HEK293 (cell line): ENCODE measurements around the gene THSD4.

ENCODE experiments used
- CTCF ChIA-PET: fragments of 350-600 bp; formaldehyde crosslinking; extraction: SDS; loops from one replicate; lab custom pipeline; 2021; ENCODE audit warnings: antibody characterized with exemption; lab: Yijun Ruan, JAX
- POLR2A ChIA-PET: fragments of 300-600 bp; formaldehyde crosslinking; extraction: SDS; loops from one replicate; lab custom pipeline; 2020; ENCODE audit warnings: antibody characterized with exemption, inconsistent platforms; lab: Yijun Ruan, JAX
- H3K27ac ChIP-seq: fragments of 200-500 bp; sonication (Bioruptor generic); 2 replicates; pipeline ENCODE4 v1.5.1; 2014; ENCODE audit warnings: low read depth, low read length, control low read depth, inconsistent platforms; ENCODE audit errors: extremely low read depth
- H3K36me3 ChIP-seq, 2 experiments: fragments of 200-500 bp in 1 of 2; sonication (Bioruptor generic) in 1 of 2; 1 replicate in 1 of 2; 2 replicates in 1 of 2; pipeline ENCODE4 v1.5.1; 2014 to 2017; ENCODE audit warnings: inconsistent platforms in 2 of 2, low read length in 2 of 2; ENCODE audit not compliant: control insufficient read depth in 2 of 2, insufficient read depth in 1 of 2
- H3K4me1 ChIP-seq: fragments of 200-500 bp; sonication (Bioruptor generic); 2 replicates; pipeline ENCODE4 v1.5.1; 2014; ENCODE audit warnings: mild to moderate bottlenecking, low read length, inconsistent platforms; ENCODE audit not compliant: control insufficient read depth, insufficient read depth
- H3K4me3 ChIP-seq: 2 replicates; pipeline ENCODE4 v1.5.1; 2011; ENCODE audit warnings: low read depth, mild to moderate bottlenecking, control low read depth, low read length, moderate library complexity
- H3K9me3 ChIP-seq: fragments of 200-500 bp; sonication (Bioruptor generic); 2 replicates; pipeline ENCODE4 v1.5.1; 2014; ENCODE audit warnings: low read depth, low read length, inconsistent platforms; ENCODE audit not compliant: control insufficient read depth, insufficient read depth
- BCL11A ChIP-seq: fragments of 450-650 bp; formaldehyde crosslinking; IDR thresholded peaks from 2 replicates; pipeline ENCODE4 v1.5.1; 2016; ENCODE audit warnings: low read depth, missing biosample characterization, missing genetic modification characterization
- GLI2 ChIP-seq: fragments of 450-650 bp; formaldehyde crosslinking; IDR thresholded peaks from 2 replicates; pipeline ENCODE4; 2017; ENCODE audit warnings: missing biosample characterization, missing genetic modification characterization, low read depth, borderline replicate concordance
- KLF16 ChIP-seq: fragments of 450-650 bp; formaldehyde crosslinking; IDR thresholded peaks from 2 replicates; pipeline ENCODE4 v1.5.1; 2017; ENCODE audit warnings: missing biosample characterization, missing genetic modification characterization
- OSR2 ChIP-seq: fragments of 450-650 bp; formaldehyde crosslinking; IDR thresholded peaks from 2 replicates; pipeline ENCODE4 v1.5.1; 2016; ENCODE audit warnings: missing biosample characterization, missing genetic modification characterization
- PRDM4 ChIP-seq: fragments of 450-650 bp; formaldehyde crosslinking; IDR thresholded peaks from 2 replicates; pipeline ENCODE4 v1.5.1; 2017; ENCODE audit warnings: missing biosample characterization, missing genetic modification characterization
- PRDM6 ChIP-seq: fragments of 450-650 bp; formaldehyde crosslinking; IDR thresholded peaks from 2 replicates; pipeline ENCODE4 v1.5.1; 2017; ENCODE audit warnings: missing biosample characterization, missing genetic modification characterization
- REPIN1 ChIP-seq: fragments of 450-650 bp; formaldehyde crosslinking; IDR thresholded peaks from 2 replicates; pipeline ENCODE4 v1.5.1; 2017; ENCODE audit warnings: missing biosample characterization, missing genetic modification characterization, low read depth
- SP7 ChIP-seq: fragments of 450-650 bp; formaldehyde crosslinking; IDR thresholded peaks from 2 replicates; pipeline ENCODE4 v1.5.1; 2016; ENCODE audit warnings: missing biosample characterization, missing genetic modification characterization
- ZBTB17 ChIP-seq: fragments of 450-650 bp; formaldehyde crosslinking; IDR thresholded peaks from 2 replicates; pipeline ENCODE4 v1.5.1; 2016; ENCODE audit warnings: missing biosample characterization, missing genetic modification characterization
- ZFP69B ChIP-seq: fragments of 450-650 bp; formaldehyde crosslinking; IDR thresholded peaks from 2 replicates; pipeline ENCODE4 v1.5.1; 2016; ENCODE audit warnings: missing biosample characterization, missing genetic modification characterization
- ZNF16 ChIP-seq: fragments of 450-650 bp; formaldehyde crosslinking; IDR thresholded peaks from 2 replicates; pipeline ENCODE4 v1.5.1; 2016; ENCODE audit warnings: low read depth, missing biosample characterization, missing genetic modification characterization
- ZNF354C ChIP-seq: fragments of 450-650 bp; formaldehyde crosslinking; IDR thresholded peaks from 2 replicates; pipeline ENCODE4 v1.5.1; 2016; ENCODE audit warnings: missing biosample characterization, missing genetic modification characterization, low read depth, borderline replicate concordance
- ZNF366 ChIP-seq: fragments of 450-650 bp; formaldehyde crosslinking; conservative IDR thresholded peaks from 2 replicates; pipeline ENCODE4 v1.5.1; 2016; ENCODE audit warnings: missing biosample characterization, missing genetic modification characterization
- ZNF488 ChIP-seq: fragments of 450-650 bp; formaldehyde crosslinking; IDR thresholded peaks from 2 replicates; pipeline ENCODE4 v1.5.1; 2016; ENCODE audit warnings: missing biosample characterization, missing genetic modification characterization
- ZNF658 ChIP-seq: fragments of 450-650 bp; formaldehyde crosslinking; IDR thresholded peaks from 2 replicates; pipeline ENCODE4; 2016; ENCODE audit warnings: missing biosample characterization, missing genetic modification characterization
- ZNF660 ChIP-seq: fragments of 450-650 bp; IDR thresholded peaks from 2 replicates; pipeline ENCODE4 v1.5.1; 2018; ENCODE audit warnings: missing biosample characterization, mild to moderate bottlenecking, missing genetic modification characterization
- ZNF76 ChIP-seq: fragments of 450-650 bp; formaldehyde crosslinking; IDR thresholded peaks from 2 replicates; pipeline ENCODE4; 2016; ENCODE audit warnings: low read depth, missing biosample characterization, missing genetic modification characterization, borderline replicate concordance
- ZNF777 ChIP-seq: fragments of 450-650 bp; formaldehyde crosslinking; IDR thresholded peaks from 2 replicates; pipeline ENCODE4 v1.5.1; 2017; ENCODE audit warnings: missing biosample characterization, missing genetic modification characterization, borderline replicate concordance
- ZSCAN30 ChIP-seq: fragments of 450-650 bp; IDR thresholded peaks from 2 replicates; pipeline ENCODE4 v1.5.1; 2018; ENCODE audit warnings: missing biosample characterization, mild to moderate bottlenecking, missing genetic modification characterization, moderate library complexity
- TF ChIP-seq, protein P1 (sequence below): fragments of 450-650 bp; formaldehyde crosslinking; IDR thresholded peaks from 2 replicates; pipeline ENCODE4 v1.5.1; 2016; ENCODE audit warnings: missing biosample characterization, missing genetic modification characterization
- TF ChIP-seq, protein P2 (sequence below): fragments of 450-650 bp; formaldehyde crosslinking; IDR thresholded peaks from 2 replicates; pipeline ENCODE4 v1.5.1; 2016; ENCODE audit warnings: missing biosample characterization, missing genetic modification characterization, borderline replicate concordance
- TF ChIP-seq, protein P3 (sequence below): fragments of 450-650 bp; IDR thresholded peaks from 2 replicates; pipeline ENCODE4 v1.5.1; 2018; ENCODE audit warnings: missing biosample characterization, missing genetic modification characterization

THSD4 gene

DNA sequence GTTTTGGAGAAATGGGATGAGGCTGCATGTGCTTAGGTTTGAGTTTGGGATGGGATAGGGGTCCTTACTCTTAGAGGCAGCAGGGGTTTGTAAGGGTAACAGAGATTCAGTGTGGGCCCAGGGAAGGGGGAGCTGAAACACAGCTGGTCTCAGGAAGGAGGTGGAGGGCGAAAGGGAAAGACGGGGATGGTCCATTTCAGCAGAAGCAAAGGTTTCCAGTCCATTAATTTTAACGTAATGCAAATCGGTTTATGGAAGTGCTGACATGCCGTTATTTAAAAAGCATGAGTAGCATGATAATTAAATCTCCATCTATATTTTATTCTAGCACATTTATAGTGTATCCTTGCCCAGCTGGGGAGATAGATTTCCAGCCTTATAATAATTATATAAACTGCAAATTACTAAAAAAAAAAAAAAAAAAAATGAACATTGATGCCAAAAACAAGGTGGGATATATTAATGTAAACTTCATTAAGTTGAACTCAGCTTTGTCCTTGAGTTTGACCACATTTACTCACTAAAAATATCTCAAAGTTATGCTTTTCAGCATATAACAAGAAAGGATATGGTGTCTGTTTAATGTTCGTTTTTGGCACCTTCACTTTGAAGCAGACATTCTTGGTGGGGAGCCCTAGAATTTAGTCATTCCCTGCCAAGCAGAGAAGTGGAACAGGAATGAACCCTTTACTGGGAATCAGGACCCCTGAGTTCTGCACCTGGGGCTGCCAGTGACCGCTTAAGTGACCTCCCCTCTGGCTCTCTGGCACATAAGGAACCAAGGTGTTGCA is 234.7 kb downstream of the THSD4 start:
- peaks cover 13% of the 10 kb centered on the region for H3K4me1 ChIP-seq
- H3K36me3 ChIP-seq: no peaks in the 10 kb centered on the region
- ChIA-PET CTCF (interaction anchor here (0.6 kb wide), 1 partner anchor 49 kb away, joined by 3 read pairs; no protein-coding TSS in a partner anchor), POLR2A (no interaction called here)
- H3K9me3 ChIP-seq: no peaks in the 10 kb centered on the region
- H3K27ac ChIP-seq: no peak overlapping the region
- H3K4me3 ChIP-seq: no peak overlapping the region
- TF ChIP-seq ZNF76 (tag by site-specific recombination): 0 out of 2 replicates have a peak, but pooled peaks have one; percentile 30
- TF ChIP-seq, protein P1, sequence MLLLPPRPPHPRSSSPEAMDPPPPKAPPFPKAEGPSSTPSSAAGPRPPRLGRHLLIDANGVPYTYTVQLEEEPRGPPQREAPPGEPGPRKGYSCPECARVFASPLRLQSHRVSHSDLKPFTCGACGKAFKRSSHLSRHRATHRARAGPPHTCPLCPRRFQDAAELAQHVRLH (tag by site-specific recombination): peak; percentile 94
- TF ChIP-seq ZNF777 (tag by site-specific recombination): no peak
- no peak for TF ChIP-seq ZNF354C (tag by site-specific recombination)
- peak; percentile 44; the same call in 1 of the 2 replicates for TF ChIP-seq SP7 (tag by site-specific recombination)
- TF ChIP-seq ZSCAN30: peak; percentile 82
- no peak for TF ChIP-seq ZNF366 (tag by site-specific recombination)
- peak; percentile 98 for TF ChIP-seq OSR2 (tag by site-specific recombination)
- TF ChIP-seq ZNF488 (tag by site-specific recombination): 0 out of 2 replicates have a peak, but pooled peaks have one; percentile 17
- TF ChIP-seq PRDM6 (tag by site-specific recombination): peak; percentile 83
- TF ChIP-seq PRDM4: peak; percentile 88
- no peak for TF ChIP-seq ZNF16 (tag by site-specific recombination)
- no peak for TF ChIP-seq ZNF658
- peak; percentile 72; the same call in 1 of the 2 replicates for TF ChIP-seq BCL11A (tag by site-specific recombination)
- peak; percentile 86 for TF ChIP-seq ZFP69B
- peak; percentile 60; the same call in 1 of the 2 replicates for TF ChIP-seq GLI2 (tag by site-specific recombination)
- TF ChIP-seq, protein P2, sequence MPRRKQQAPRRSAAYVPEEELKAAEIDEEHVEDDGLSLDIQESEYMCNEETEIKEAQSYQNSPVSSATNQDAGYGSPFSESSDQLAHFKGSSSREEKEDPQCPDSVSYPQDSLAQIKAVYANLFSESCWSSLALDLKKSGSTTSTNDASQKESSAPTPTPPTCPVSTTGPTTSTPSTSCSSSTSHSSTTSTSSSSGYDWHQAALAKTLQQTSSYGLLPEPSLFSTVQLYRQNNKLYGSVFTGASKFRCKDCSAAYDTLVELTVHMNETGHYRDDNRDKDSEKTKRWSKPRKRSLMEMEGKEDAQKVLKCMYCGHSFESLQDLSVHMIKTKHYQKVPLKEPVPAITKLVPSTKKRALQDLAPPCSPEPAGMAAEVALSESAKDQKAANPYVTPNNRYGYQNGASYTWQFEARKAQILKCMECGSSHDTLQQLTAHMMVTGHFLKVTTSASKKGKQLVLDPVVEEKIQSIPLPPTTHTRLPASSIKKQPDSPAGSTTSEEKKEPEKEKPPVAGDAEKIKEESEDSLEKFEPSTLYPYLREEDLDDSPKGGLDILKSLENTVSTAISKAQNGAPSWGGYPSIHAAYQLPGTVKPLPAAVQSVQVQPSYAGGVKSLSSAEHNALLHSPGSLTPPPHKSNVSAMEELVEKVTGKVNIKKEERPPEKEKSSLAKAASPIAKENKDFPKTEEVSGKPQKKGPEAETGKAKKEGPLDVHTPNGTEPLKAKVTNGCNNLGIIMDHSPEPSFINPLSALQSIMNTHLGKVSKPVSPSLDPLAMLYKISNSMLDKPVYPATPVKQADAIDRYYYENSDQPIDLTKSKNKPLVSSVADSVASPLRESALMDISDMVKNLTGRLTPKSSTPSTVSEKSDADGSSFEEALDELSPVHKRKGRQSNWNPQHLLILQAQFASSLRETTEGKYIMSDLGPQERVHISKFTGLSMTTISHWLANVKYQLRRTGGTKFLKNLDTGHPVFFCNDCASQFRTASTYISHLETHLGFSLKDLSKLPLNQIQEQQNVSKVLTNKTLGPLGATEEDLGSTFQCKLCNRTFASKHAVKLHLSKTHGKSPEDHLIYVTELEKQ (tag by site-specific recombination): peak; percentile 44; the same call in 1 of the 2 replicates
- TF ChIP-seq ZBTB17 (tag by site-specific recombination): 0 out of 2 replicates have a peak, but pooled peaks have one; percentile 45
- TF ChIP-seq, protein P3, sequence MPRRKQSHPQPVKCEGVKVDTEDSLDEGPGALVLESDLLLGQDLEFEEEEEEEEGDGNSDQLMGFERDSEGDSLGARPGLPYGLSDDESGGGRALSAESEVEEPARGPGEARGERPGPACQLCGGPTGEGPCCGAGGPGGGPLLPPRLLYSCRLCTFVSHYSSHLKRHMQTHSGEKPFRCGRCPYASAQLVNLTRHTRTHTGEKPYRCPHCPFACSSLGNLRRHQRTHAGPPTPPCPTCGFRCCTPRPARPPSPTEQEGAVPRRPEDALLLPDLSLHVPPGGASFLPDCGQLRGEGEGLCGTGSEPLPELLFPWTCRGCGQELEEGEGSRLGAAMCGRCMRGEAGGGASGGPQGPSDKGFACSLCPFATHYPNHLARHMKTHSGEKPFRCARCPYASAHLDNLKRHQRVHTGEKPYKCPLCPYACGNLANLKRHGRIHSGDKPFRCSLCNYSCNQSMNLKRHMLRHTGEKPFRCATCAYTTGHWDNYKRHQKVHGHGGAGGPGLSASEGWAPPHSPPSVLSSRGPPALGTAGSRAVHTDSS: peak; percentile 57; the same call in 1 of the 2 replicates
- peak; percentile 80 for TF ChIP-seq KLF16 (tag by site-specific recombination)
- TF ChIP-seq ZNF660 (tag by site-specific recombination): 0 out of 2 replicates have a peak, but pooled peaks have one; percentile 33
- no peak for TF ChIP-seq REPIN1 (tag by site-specific recombination)
